HG03064 (cell line): Measurements from ENCODE around the gene IQSEC2.

Experiments used
- ATAC-seq: cut with Tn5 transposase; IDR thresholded peaks from one replicate; pipeline ENCODE4 v1.9.1; 2021; ENCODE audit warnings: low read depth; ENCODE audit not compliant: unreplicated experiment

IQSEC2 gene

DNA sequence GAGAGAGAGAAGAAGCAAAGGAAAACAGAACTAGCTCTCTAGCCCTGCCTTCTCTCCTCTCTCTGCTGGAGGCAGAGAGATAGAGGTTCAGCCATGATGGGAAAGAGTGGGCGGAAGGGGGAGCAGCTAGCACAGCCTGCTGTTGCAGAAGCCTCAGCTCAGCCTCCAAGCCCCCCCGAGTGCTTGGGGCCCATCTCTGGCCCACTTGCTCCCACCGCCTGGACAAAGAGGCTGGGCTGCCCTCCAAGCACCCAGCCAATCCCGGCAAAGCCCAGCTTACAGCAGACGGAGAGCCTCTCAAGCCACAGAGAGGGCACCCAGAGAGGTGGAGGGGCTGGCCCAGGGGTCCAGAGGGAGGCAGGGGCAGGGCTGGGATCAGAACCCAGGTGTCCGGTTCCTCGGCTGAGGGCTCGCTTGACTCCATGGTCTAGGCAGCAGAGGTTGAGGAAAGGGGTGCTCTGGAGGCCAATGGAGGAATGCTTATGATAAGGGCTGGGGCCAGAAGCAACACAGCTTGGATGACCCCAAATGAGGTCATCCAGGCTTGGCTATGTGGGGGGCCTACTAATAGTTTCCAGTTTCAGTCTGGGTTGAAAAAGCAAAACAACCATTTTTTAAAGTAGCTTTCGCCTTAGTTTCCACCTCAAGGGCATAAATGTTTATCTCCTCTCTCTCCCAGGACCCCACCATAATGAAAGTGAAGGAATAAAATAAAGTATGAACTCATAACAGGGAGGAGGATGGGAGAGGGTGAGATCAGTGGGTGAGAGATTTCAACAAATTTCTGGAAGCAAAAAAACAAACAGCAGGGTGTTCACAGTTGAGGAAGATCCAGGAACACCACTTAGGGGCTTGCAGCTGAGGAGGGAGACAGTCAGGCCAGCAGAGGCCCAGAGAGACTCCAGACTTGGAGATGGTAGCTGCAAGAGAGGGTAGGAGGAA is 24.9 kb upstream of the IQSEC2 start:
- no peak for ATAC-seq

DNA sequence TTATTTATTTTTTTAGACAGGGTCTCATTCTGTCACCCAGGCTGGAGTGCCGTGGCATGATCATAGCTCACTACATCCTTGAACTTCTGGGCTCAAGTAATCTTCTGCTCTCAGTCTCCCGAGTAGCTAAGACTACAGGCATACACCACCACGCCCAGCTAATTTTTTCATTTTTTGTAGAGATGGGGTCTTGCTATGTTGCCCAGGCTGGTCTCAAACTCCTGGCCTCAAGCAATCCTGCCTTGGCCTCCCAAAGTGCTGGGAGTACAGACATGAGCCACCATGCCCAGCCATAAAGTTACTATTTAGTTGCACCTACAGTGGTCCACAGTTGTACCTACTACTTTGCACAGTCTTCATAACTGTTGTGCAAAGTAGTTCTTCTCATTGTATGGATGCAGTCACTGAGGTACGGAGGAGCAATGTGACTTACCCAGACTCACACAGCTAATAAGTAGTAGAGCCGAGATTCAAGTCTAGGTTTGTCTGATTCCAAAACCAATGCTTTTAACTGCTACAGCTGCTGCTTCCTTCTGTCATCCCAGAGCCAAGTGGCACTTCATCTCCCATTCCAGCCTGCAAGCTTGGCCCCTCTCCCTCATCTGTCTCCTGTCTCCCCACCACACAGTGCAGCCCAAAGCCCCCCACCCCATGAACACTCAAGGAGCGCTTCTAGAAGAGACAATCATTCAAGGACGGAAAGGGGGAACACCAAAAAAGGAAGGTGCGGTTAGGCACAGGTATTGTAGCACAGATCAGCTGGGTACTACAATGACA is 24.0 kb upstream of the IQSEC2 start:
- no peak for ATAC-seq

DNA sequence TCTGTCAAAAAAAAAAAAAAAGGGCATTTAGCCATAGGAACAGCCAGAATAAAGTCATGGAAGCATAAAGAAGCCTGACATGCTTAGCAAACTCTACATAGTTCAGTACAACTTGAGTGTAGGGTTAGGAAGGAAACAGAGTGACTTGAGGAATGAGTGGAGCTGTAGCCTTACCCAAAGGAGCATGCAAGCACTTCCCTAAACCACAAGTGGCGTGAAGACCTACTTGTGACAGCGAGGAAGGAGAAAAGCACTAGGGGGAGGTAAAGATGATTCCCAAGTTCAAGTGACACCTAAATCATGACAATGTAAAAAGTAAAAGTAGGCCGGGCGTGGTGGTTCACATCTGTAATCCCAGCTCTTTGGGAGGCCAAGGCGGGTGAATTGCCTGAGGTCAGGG is 21.8 kb upstream of the IQSEC2 start:
- ATAC-seq: no peak

DNA sequence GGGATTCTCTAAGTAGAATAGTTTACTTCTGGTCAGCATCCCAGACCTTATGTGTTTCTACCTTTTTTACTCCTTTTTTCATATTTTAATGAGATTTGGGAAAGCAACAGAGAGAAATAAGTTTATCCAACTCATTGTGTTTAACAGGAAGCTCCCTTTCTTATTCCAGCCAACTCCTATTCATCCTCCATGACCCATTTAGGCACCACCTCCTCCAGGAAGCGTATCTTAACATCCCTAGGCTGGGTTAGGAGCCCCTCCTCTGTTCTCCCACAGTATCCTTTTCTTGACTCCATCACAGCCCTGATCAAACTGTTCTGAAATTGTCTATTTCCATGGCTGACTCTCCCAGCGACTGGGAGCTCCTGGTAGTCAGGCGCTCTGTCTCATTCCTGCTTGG is 18.8 kb upstream of the IQSEC2 start:
- ATAC-seq: no peak

DNA sequence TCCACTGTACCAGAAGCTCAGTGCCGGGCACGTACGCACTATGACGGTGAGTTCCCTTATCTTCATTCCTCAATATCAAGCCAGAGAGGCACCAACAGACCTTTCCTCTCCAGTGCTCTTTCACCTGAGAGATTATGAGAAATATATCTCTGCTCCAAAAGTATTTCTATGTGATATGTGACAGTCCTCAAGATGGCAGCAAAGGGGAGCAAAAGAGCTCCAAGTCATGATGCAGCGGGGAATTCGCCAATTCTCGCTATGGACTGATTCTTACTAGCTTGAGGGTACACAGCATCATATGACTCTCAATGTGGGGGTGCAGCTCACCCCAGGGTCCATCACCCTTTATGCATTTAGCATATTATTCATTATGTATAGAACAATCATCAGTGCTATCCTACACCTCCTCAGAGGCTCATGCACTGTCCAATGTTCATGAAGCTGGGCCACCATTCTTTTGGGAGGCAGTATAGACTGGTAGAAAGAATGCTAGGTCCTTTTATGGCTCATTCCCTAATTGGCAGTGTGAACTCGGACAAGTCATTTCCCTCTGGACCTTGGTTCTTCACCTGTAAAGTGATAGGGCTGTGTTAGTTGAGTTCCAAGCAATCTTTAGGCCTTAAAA is 12.8 kb upstream of the IQSEC2 start:
- ATAC-seq: no peak

DNA sequence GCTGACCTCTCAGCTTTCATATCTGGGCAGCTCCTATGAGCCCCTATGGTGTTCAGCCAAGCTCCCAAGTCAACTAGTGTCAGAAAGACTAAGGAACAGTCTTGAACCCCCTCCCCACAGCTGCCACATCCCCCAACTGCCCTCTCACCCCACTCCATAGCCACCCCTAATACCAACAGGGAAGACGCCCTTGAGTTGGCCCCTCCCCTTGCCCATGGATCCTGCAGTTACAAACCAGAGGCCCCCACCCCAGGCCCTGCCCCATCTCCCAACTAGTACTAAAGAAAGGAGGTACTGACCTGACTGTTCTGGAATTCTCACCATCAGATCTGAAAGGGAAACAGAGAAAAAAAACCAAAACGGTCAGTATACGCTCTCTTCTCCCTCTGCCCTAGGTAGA is 10.2 kb upstream of the IQSEC2 start:
- no peak for ATAC-seq

DNA sequence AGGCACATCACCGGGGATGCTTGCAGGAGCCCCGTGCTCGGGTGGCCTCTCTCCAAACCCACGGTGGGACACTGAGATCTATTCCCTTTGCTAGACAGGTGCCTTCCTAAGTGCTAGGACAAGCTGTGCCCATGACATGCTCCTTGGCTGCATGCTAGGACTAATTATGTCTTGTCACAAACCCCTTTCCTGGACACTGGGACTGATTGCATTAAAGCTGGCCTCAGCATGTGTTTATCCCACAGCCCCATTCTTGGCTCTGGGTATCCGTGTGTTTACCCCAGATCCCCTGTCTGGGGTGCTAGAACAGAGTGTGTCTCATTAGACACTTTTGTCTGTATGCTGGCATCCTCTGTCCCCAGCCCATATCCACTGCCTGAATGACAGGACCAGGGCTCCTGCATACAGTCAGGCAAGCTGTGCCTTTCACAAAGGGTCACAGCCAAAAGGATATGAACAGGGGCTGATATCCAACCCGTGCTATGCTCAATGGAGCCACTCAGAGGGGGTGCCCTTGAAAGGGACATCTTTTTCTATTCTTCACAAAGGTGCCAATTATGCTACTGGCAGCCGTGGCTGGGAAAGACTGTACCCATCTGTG is 9.2 kb upstream of the IQSEC2 start:
- ATAC-seq: no peak

DNA sequence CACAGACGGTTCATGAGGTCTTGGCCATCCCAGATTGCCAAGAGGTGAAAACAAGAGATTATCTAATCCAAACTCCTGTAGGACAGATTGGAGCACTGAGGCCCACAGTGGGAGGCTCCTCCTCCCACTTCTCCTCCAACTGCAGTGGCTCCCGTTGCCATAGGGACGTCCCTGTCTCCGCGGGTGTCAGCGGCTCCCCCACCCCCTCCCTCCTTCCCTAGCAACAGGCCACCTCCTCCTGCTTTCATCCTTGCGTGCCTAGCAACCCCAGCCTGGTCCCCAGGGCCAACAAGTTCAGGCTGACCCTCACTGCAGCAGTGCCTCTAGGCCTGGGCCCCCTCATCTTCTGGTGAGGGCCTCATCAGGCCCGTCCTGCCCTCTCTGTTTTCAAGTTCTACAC is 6.8 kb upstream of the IQSEC2 start:
- no peak for ATAC-seq

DNA sequence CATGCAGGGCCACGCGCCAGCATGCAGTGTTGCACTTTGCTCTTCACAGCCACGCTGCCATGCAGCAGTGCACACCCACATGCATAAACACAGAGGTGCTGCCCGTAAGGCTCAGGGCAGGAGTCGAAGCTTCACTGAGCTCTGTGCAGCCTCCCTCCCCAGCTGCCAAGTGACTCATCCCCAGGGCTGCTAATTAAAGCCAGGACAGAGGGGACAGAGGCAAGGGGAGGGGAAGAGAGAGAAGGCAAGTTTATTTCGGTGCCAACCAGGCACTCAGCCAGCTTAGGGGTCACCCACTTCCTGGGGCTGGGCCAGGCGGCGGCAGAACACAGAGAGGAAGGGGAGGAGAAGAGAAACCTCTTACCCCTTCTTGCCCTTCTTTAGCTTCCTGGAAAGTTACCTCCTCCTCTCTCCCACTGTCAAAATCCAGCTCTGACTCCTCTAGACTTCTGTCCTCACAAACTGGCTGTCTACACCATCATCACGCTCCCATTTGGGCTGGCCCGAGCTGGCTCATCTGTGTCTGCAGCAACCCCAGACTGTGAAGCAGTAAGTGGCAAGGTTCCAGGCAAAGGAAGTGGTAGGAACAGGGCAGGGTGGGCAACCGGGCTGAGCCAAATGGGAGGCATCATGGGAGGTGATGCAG is 6.2 kb upstream of the IQSEC2 start:
- no peak for ATAC-seq

DNA sequence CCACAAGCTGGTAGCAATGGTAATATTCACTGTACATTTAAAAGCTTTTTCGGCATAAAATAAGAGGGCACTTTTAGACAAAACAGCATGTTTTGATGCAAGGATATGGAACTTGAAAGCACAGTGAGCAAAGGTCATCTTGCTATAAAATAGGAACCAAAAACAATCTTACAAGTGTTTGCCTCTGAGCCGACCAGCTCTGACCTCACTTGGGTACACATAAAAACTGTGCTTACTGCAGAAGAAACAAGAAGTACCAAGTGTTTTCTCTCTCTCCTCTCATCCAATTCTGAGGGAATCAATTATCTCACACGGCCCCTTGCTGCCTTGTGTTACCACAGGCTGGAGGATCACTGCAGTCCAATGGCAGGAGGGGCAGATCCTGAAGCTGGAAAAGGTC is 4.8 kb upstream of the IQSEC2 start:
- ATAC-seq: no peak

DNA sequence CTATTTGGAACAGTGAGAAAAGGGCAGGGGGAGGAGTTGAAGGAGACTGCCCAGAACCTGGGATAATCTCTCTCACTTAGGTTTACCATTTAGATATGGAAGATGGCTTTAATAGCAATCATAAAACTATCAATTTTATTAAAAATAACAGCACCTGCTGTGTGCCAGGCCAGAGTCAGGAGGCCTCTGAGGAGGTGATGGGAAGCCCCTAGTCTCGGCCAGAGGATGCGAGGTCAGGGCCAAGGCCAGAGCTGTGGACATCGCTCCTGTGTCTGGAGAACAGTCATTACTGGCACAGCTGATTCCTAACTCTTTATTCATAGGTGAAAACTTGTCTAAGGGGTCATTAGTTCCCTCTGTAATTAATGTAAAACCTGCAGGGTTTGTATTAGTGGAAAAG is 4.2 kb upstream of the IQSEC2 start:
- ATAC-seq: no peak

DNA sequence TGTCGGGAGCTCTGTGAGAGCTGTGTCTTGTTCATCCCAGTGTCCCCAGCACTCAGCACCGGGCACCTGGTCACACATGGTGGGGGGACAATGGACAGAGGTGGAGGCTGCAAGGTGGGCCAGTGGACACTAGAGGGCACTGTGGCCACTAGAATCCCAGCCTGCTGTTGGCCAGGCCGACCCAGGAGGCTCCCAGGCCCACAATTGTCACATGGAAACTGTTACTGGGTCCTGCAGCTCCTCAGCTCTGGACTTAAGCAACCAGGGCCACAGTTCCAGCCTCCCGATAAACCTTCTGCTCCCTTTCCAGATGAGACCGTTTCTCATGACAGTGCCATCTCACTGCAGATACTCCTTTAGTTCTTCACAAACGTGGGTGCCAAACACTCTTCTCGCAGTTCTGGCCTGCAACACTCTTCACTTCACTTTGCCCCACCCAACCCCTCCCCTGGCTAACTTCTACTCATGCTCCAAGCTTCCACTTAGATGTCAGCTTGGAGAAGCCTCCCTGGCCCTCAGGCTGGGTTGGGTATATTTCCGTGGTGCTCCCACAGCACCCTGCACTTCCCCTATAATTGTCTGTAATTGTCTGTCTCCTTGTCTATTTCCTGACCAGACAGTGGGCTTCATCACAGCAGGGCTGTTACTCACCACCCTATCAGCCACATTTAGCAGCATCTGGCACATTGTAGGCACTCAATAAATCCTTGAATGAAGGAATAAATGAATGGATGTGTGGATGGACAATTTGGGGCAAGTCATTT is 3.5 kb upstream of the IQSEC2 start:
- no peak for ATAC-seq

DNA sequence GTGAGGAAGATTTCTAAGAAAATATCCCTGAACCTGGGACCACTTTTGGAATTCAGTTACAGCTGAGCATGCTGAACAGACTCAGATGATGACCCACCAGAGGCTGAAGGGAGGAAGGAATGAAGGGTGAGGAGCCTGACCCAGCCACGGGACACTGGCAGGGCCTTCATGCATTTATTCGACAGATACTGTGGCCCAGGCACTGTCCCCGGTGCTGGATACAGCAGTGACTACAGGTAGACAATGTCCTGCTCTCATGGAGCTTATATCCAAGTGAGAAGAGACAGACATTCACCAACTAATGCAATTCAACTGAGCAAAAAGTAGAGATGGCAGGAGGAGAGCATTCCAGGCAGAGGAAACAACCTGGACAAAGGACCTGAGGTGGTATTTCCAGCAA is 2.2 kb upstream of the IQSEC2 start:
- no peak for ATAC-seq

DNA sequence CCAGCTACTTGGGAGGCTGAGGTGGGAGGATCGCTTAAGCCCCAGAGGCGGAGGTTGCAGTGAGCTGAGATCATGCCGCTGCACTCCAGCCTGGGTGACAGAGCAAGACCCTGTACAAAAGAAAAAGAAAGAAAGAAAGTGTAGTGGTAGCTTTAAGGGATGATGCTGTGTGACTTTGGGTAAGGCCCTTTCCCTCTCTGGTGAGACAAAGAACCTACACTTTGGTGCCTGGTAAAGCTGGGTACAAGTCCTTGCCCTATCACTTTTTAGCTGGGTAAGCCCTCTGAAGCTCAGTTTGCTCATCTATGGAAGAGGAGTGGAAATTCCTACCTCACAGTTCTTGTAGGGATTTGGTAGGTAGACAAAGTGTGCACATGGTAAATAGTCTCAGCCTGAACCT is 1.7 kb upstream of the IQSEC2 start:
- no peak for ATAC-seq

DNA sequence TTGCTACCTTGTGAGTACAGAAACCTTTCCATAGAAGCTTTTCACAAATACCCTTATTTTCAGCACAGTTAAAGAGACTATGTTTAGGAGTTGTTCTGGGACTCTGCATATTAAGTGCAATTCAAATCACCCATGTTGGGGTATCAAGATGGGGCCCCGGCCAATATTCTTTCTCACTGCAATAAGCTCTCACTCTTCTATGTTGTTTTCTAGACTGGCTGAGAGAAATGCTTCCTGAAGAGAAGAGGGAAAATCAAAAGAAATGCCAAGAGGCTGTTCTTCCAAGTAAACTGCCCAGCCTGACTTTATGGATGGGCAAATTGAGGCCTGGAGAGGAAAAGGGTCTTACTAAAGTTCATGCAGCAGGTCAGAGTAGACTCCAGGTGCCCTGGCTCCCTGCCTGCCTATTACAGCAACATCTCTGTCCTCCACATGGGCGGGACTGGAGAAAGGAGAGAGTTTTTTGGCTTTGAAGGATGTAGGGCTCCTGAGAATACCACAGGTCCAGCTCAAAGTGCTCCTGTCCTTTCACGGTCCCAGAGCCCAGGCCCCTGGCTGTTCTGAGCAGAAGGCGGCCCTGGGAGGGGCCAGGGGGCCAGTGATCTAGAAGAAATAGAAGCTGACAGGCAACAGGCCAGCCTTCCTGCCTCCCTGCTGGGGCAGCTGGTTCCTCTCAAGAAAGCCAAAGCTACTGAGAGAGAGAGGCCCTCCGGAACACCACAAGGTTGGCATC is 745 bp upstream of the IQSEC2 start:
- no peak for ATAC-seq

DNA sequence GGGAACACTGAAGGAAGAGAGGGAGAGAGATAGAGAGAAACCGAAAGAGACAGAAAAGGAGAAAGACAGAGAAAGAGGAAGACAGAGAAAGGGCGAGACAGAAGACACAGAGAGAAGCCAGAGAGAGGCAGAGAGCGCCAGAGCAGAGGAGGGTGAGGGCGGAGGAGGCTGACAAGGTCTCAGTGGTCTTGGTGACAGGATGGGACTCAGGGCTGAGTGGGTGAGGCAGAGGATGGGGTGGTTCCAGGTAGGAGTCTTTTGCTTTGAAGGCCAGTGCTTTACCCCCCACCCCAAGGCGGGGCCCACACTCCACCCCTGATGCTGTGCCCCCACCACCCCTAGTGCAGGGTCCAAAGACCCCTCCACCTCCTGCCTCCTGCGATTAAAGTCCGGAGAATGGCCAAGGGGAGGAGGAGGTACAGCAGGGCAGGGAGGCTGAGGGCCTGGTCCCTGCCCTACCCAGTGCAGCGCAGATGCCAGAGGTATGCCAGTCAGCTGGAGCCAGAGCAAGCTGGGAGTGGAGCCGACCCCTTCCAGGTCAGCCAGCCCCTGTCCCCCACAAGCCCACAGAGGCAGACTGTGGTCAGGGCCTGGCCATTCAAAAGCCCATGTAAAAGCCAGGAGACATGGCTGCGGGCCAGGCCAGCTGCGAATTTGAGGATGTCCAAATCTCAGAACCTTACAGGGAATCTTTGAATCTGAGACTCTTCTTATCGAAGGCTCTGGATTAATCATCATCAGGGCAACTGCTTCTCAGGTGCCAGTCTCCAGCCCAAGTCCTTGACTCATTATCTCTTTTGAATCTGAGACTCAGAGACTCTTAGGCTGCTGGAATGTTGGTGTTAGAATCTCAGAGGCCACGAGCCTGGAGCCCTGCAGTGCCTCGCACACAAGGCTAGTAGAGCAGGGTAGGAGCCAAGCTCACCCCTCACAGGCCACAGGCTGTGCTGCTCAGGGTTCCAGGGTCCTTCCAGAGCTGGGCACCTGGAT is 758 bp downstream of the IQSEC2 start:
- no peak for ATAC-seq

DNA sequence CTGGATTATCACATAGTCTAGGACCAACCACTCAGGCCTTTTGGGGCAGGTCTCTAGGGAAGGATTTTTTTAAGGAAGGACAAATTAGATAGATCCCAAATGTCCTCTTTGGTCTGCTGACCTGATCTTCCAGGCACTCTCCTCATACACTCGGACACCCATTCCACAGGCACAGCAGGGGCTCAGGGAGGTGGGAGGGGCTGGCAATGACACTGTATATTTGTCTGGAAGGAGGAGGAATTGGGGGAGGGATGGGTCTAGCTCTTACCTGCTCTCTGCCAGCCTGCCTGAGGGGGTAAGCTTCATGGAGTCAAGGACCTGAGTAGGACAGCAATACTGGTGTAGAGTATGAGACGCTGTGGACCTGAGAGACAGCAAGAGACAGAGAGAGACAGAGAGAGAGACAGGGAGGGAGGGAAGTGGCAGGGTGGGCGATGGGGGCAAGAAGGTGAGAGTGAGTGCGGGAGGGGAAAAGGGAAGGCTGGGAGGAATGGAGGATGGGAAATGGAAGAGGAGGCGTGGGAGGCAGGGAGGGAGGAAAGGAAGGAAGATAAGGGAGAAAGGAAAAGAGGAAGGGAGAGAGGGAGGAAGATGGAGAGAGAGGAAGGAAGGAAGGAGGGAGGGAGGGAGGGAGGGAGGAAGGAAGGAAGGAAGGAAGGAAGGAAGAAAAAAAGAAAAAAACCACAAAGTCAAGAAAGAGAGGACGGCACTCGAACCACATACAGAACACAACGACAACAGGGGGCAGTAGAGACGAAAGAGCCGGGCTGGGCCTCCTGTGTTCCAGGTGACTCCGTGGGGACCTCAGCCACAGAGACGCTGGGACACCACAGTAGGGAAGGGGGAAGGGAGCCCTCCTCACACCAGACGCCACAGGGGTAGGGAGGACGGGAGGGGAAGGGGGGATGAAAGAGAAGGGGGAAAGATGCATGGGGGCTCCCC is 1.8 kb downstream of the IQSEC2 start:
- no peak for ATAC-seq
